Nucleus accumbens (tissue), 56 donors: Measurements from ENCODE around the gene LINGO1.

ENCODE experiments used
- DNase-seq, 56 donors: peaks; one replicate each; lab custom pipeline; 2025; lab: John Stamatoyannopoulos, UW

The LINGO1 gene

GRCh38 chr15:77657634-77658238 is 25.0 kb upstream of the LINGO1 start:
- no peak for DNase-seq

GRCh38 chr15:77656294-77656693 is 23.6 kb upstream of the LINGO1 start:
- DNase-seq, result peak in 19 of 56 donors; percentile 6 to 64 (median 24)

GRCh38 chr15:77654975-77655374 is 22.3 kb upstream of the LINGO1 start:
- peak in 2 of 56 donors; percentile 12 for DNase-seq

- DNase-seq, result no peak
Measured at GRCh38 chr15:77653832-77654480, 21.2 kb upstream of the LINGO1 start.

- peak in 10 of 56 donors; percentile 3 to 42 (median 15) for DNase-seq
Measured at GRCh38 chr15:77650265-77650664, 17.6 kb upstream of the LINGO1 start.

GRCh38 chr15:77649610-77650009 is 16.9 kb upstream of the LINGO1 start:
- DNase-seq, result no peak

GRCh38 chr15:77649017-77649416 is 16.3 kb upstream of the LINGO1 start:
- no peak for DNase-seq

GRCh38 chr15:77647961-77648360 is 15.2 kb upstream of the LINGO1 start:
- DNase-seq, result no peak

GRCh38 chr15:77646104-77646694 is 13.5 kb upstream of the LINGO1 start:
- DNase-seq, result peak in 1 of 56 donors; percentile 33

GRCh38 chr15:77645602-77646001 is 12.9 kb upstream of the LINGO1 start:
- DNase-seq, result no peak

- no peak for DNase-seq
Measured at GRCh38 chr15:77644543-77645247, 12.0 kb upstream of the LINGO1 start.

- no peak for DNase-seq
Measured at GRCh38 chr15:77643764-77644163, 11.1 kb upstream of the LINGO1 start.

GRCh38 chr15:77642793-77643430 is 10.2 kb upstream of the LINGO1 start:
- DNase-seq, result no peak

GRCh38 chr15:77641999-77642398 is 9.3 kb upstream of the LINGO1 start:
- no peak for DNase-seq

GRCh38 chr15:77640615-77641014 is 7.9 kb upstream of the LINGO1 start:
- DNase-seq, result no peak

GRCh38 chr15:77639431-77639830 is 6.7 kb upstream of the LINGO1 start:
- DNase-seq, result no peak

- DNase-seq, result peak in 9 of 56 donors; percentile 9 to 41 (median 23)
Measured at GRCh38 chr15:77637851-77638692, 5.4 kb upstream of the LINGO1 start.

- no peak for DNase-seq
Measured at GRCh38 chr15:77636209-77636608, 3.5 kb upstream of the LINGO1 start.

GRCh38 chr15:77634266-77634962 is 1.7 kb upstream of the LINGO1 start:
- peak in 38 of 56 donors; percentile 6 to 87 (median 38) for DNase-seq
